Right lobe of liver (tissue), 4 donors: ENCODE results near the gene ERMP1.

Experiments used
- CTCF ChIP-seq, 4 donors: fragments of 200-600 bp in 3 of 4; fragments of 450-650 bp in 1 of 4; IDR thresholded peaks; one replicate each; pipeline versions ENCODE4 v1.5.1 to v1.8.0; 2016 to 2022; ENCODE audit warnings: antibody characterized with exemption in 4 of 4, mild to moderate bottlenecking in 2 of 4
- POLR2A ChIP-seq: fragments of 450-650 bp; IDR thresholded peaks from one replicate; pipeline ENCODE4 v1.6.1; 2017; ENCODE audit warnings: antibody characterized with exemption, mild to moderate bottlenecking
- donor health status: DM: no; HTN: no; CAD: no.
- donor health status: DM: no; HTN: no; CAD: no.
- donor health status: DM: no; HTN: yes; CAD: no.

GRCh38 chr9:5839572-5839902 is 6.6 kb upstream of the ERMP1 start:
- TF ChIP-seq CTCF (IDR thresholded peaks at IDR 0.05): no peak
- TF ChIP-seq POLR2A: no peak
